WTC11 (cell line): ENCODE measurements around the gene FTL. TPM values are rescaled to one million over a fixed set of nuclear protein-coding genes. Genes with fewer than 3 reads are reported as not detected.

ENCODE experiments used
- ATAC-seq: fragments of 200-7000 bp; cut with Tn5 transposase; 2 replicates; pipeline ENCODE4 v1.10.0; 2021; ENCODE audit warnings: mild to moderate bottlenecking, moderate library complexity
- CTCF ChIA-PET: fragments of 300-600 bp; sonication (Branson Sonifier 250); formaldehyde crosslinking; loops from one replicate; lab custom pipeline; 2021; ENCODE audit warnings: antibody characterized with exemption; lab: Charles Lee
- POLR2A ChIA-PET: fragments of 350-600 bp; sonication (Branson Sonifier 250); formaldehyde crosslinking; loops from one replicate; lab custom pipeline; 2021; ENCODE audit warnings: antibody characterized with exemption; lab: Charles Lee
- DNase-seq: peaks from one replicate; pipeline ENCODE4 v3.0.0; 2021; ENCODE audit warnings: low spot score
- H3K27ac Mint-ChIP-seq: 2 replicates; pipeline ENCODE4 v1.8.0; 2021; ENCODE audit warnings: mixed read lengths
- H3K27me3 Mint-ChIP-seq: 2 replicates; pipeline ENCODE4 v1.8.0; 2021; ENCODE audit warnings: low read depth, mild to moderate bottlenecking, moderate library complexity, mixed read lengths
- H3K36me3 Mint-ChIP-seq: 2 replicates; pipeline ENCODE4 v1.8.0; 2021; ENCODE audit warnings: mixed read lengths
- H3K4me1 Mint-ChIP-seq: 2 replicates; pipeline ENCODE4 v1.8.0; 2022; ENCODE audit warnings: mixed read lengths
- H3K4me3 Mint-ChIP-seq: 2 replicates; pipeline ENCODE4 v1.8.0; 2021; ENCODE audit warnings: mild to moderate bottlenecking, moderate library complexity, mixed read lengths
- H3K9me3 Mint-ChIP-seq: 2 replicates; pipeline ENCODE4 v1.8.0; 2021; ENCODE audit warnings: mixed read lengths
- ATF3 ChIP-seq: sonication (generic); formaldehyde crosslinking; conservative IDR thresholded peaks from 2 replicates; pipeline ENCODE4 v1.8.1; 2022; ENCODE audit warnings: mild to moderate bottlenecking, missing genetic modification reagents
- CREB1 ChIP-seq: sonication (generic); formaldehyde crosslinking; IDR thresholded peaks from 2 replicates; pipeline ENCODE4 v1.8.0; 2023; ENCODE audit warnings: mild to moderate bottlenecking, missing genetic modification reagents
- CREM ChIP-seq: sonication (generic); formaldehyde crosslinking; IDR thresholded peaks from 2 replicates; pipeline ENCODE4 v1.8.1; 2022; ENCODE audit warnings: mild to moderate bottlenecking, missing genetic modification reagents, moderate library complexity
- E2F4 ChIP-seq: sonication (generic); formaldehyde crosslinking; IDR thresholded peaks from 2 replicates; pipeline ENCODE4 v1.8.1; 2022; ENCODE audit warnings: low read depth, mild to moderate bottlenecking, moderate library complexity, missing genetic modification reagents, borderline replicate concordance
- FOXK1 ChIP-seq: sonication (generic); formaldehyde crosslinking; IDR thresholded peaks from 2 replicates; pipeline ENCODE4 v1.8.0; 2022; ENCODE audit warnings: mild to moderate bottlenecking, moderate library complexity, missing genetic modification reagents
- JAZF1 ChIP-seq: fragments of 250-450 bp; sonication (Bioruptor Pico); IDR thresholded peaks from 2 replicates; pipeline ENCODE4 v1.9.0; 2021; ENCODE audit warnings: moderate library complexity, mild to moderate bottlenecking, inconsistent platforms
- MYBL2 ChIP-seq: sonication (generic); formaldehyde crosslinking; IDR thresholded peaks from 2 replicates; pipeline ENCODE4 v1.8.1; 2023; ENCODE audit warnings: mild to moderate bottlenecking, moderate library complexity, missing genetic modification reagents
- NFATC4 ChIP-seq: fragments of 250-450 bp; sonication (Bioruptor Pico); IDR thresholded peaks from 2 replicates; pipeline ENCODE4 v1.9.0; 2021; ENCODE audit warnings: mild to moderate bottlenecking
- NFE2L1 ChIP-seq: sonication (generic); formaldehyde crosslinking; IDR thresholded peaks from 2 replicates; pipeline ENCODE4 v1.8.1; 2023; ENCODE audit warnings: missing genetic modification reagents
- PRRX2 ChIP-seq: fragments of 250-450 bp; sonication (Bioruptor Pico); IDR thresholded peaks from 2 replicates; pipeline ENCODE4 v1.8.0; 2021; ENCODE audit warnings: mild to moderate bottlenecking
- RORB ChIP-seq: fragments of 250-450 bp; sonication (Bioruptor Pico); IDR thresholded peaks from 2 replicates; pipeline ENCODE4 v1.9.0; 2021; ENCODE audit warnings: mild to moderate bottlenecking
- TEAD1 ChIP-seq: sonication (generic); formaldehyde crosslinking; IDR thresholded peaks from 2 replicates; pipeline ENCODE4 v1.8.0; 2022; ENCODE audit warnings: mild to moderate bottlenecking, missing genetic modification reagents
- TP53 ChIP-seq: sonication (generic); formaldehyde crosslinking; IDR thresholded peaks from 2 replicates; pipeline ENCODE4 v1.8.1; 2023; ENCODE audit warnings: mild to moderate bottlenecking, missing genetic modification reagents
- ZNF425 ChIP-seq: fragments of 250-450 bp; sonication (Bioruptor Pico); conservative IDR thresholded peaks from 2 replicates; pipeline ENCODE4 v1.9.0; 2021; ENCODE audit warnings: mild to moderate bottlenecking
- ZNF532 ChIP-seq: fragments of 250-450 bp; sonication (Bioruptor Pico); IDR thresholded peaks from 2 replicates; pipeline ENCODE4 v1.9.0; 2021; ENCODE audit warnings: mild to moderate bottlenecking, borderline replicate concordance
- total RNA-seq: library from RNA; stranded (reverse); gene quantifications from 3 replicates; pipeline ENCODE4 v1.2.3, GENCODE V29; 2021
- TF ChIP-seq, protein P1 (sequence below): sonication (generic); formaldehyde crosslinking; IDR thresholded peaks from 2 replicates; pipeline ENCODE4 v1.8.1; 2022; ENCODE audit warnings: mild to moderate bottlenecking, missing genetic modification reagents, moderate library complexity, borderline replicate concordance
- TF ChIP-seq, protein P2 (sequence below): fragments of 250-450 bp; sonication (Bioruptor Pico); IDR thresholded peaks from 2 replicates; pipeline ENCODE4 v2.1.2; 2022; ENCODE audit warnings: mild to moderate bottlenecking, moderate library complexity
- TF ChIP-seq, protein P3 (sequence below): sonication (generic); formaldehyde crosslinking; IDR thresholded peaks from 2 replicates; pipeline ENCODE4 v1.8.1; 2023; ENCODE audit warnings: mild to moderate bottlenecking, missing genetic modification reagents, moderate library complexity

Gene FTL
- total RNA-seq, 1 experiment from 2014 or later: 1,061 TPM

- ChIA-PET POLR2A (no interaction called here), CTCF (interaction anchor here (0.8 to 2.3 kb wide), 4 partner anchors 8 to 167 kb away, joined by 3 to 14 read pairs (median 7); partner anchors contain the start of genes GYS1 and RUVBL2)
- ATAC-seq: no peak
- H3K27ac Mint-ChIP-seq: no peak overlapping the region
- peaks cover 4% of the 10 kb centered on the region for H3K9me3 Mint-ChIP-seq
- no peak for DNase-seq
- H3K36me3 Mint-ChIP-seq: peaks cover 41% of the 10 kb centered on the region
- H3K4me1 Mint-ChIP-seq: peaks cover 33% of the 10 kb centered on the region
- no peak for TF ChIP-seq CREM (CRISPR knock-in tag)
- TF ChIP-seq CREB1: no peak
- TF ChIP-seq TP53 (CRISPR knock-in tag): no peak
- TF ChIP-seq, protein P1, sequence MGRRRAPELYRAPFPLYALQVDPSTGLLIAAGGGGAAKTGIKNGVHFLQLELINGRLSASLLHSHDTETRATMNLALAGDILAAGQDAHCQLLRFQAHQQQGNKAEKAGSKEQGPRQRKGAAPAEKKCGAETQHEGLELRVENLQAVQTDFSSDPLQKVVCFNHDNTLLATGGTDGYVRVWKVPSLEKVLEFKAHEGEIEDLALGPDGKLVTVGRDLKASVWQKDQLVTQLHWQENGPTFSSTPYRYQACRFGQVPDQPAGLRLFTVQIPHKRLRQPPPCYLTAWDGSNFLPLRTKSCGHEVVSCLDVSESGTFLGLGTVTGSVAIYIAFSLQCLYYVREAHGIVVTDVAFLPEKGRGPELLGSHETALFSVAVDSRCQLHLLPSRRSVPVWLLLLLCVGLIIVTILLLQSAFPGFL (CRISPR knock-in tag): no peak
- no peak for TF ChIP-seq FOXK1
- no peak for TF ChIP-seq JAZF1 (CRISPR knock-in tag)
- no peak for TF ChIP-seq MYBL2 (CRISPR knock-in tag)
- TF ChIP-seq E2F4 (CRISPR knock-in tag): no peak
- TF ChIP-seq RORB: no peak
- no peak for TF ChIP-seq TEAD1 (CRISPR knock-in tag)
- TF ChIP-seq ZNF425 (CRISPR knock-in tag): no peak
- no peak for TF ChIP-seq ATF3
- TF ChIP-seq, protein P2, sequence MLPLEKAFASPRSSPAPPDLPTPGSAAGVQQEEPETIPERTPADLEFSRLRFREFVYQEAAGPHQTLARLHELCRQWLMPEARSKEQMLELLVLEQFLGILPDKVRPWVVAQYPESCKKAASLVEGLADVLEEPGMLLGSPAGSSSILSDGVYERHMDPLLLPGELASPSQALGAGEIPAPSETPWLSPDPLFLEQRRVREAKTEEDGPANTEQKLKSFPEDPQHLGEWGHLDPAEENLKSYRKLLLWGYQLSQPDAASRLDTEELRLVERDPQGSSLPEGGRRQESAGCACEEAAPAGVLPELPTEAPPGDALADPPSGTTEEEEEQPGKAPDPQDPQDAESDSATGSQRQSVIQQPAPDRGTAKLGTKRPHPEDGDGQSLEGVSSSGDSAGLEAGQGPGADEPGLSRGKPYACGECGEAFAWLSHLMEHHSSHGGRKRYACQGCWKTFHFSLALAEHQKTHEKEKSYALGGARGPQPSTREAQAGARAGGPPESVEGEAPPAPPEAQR: no peak
- TF ChIP-seq, protein P3, sequence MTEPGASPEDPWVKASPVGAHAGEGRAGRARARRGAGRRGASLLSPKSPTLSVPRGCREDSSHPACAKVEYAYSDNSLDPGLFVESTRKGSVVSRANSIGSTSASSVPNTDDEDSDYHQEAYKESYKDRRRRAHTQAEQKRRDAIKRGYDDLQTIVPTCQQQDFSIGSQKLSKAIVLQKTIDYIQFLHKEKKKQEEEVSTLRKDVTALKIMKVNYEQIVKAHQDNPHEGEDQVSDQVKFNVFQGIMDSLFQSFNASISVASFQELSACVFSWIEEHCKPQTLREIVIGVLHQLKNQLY (CRISPR knock-in tag): no peak
- TF ChIP-seq ZNF532 (CRISPR knock-in tag): no peak
- TF ChIP-seq NFATC4 (CRISPR knock-in tag): no peak
- TF ChIP-seq NFE2L1: no peak
- no peak for TF ChIP-seq PRRX2 (CRISPR knock-in tag)
- H3K4me3 Mint-ChIP-seq: no peak overlapping the region
- no peaks in the 10 kb centered on the region for H3K27me3 Mint-ChIP-seq
Observed at GRCh38 chr19:48962849-48963165, 2.3 kb upstream of the FTL start.
